DMS53 (cell line): Measurements from ENCODE around the gene AFF2.

ENCODE experiments used
- DNase-seq: peaks from one replicate; lab custom pipeline; 2025; lab: John Stamatoyannopoulos, UW

The AFF2 gene

DNA sequence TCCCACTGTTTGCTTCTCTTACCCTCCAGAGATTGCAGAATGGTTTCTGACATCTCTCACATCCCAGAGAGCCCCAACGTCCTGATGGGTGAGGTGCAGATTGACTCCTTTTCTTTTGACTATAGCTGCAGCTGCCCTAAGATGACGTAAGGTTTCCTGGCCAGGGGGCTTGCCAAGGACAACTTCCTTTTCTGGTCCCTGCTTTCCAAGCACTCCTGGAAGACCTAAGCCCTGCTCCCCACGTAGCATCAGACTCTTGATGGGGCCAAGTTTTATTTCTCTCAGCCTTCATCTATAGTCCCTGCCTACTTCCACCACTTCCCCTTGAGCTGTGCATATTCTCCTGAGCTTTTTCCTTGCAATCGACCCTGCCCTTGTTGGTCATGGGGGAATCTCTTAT lies 507.0 kb downstream of the AFF2 start:
- DNase-seq, result no peak

DNA sequence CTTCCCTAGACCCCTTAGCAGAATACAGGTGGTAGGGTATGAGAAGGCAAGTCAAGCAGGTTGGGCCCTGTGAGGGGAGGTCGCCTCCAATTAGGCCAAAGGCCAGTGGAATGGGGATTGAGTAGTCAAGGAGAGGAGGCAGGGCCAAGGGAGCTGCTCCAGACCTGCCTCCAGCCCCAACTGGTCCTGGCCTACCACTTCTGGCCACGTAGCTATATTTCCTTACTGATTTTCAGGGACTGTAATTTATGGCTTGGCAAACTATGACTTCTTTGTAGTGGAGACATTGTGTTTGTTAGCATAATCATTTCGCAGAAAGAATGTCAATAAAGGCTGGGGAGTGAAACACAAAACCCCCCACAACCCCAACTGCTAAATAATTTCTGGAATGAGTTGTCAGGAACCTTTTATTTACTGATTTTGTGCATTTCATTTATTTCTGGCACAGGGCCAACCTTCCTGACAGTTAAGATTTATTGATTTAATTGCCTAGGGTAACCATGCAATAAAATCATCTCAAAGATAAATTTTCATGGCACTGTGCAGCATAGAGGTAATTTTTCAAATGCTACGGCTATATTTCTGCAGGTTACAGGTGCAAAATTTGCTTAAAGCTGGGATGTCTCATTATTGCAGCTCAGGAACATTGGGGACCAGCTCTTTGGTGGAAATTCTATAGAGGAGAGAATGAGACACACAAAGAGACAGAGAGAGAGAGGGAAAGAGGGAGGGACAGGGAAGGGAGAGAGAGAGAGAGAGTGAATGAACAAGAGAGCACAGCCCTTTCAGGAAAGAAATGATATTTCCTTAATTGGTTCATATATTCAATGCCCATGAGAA lies 509.8 kb downstream of the AFF2 start:
- DNase-seq, result peak; percentile 35

DNA sequence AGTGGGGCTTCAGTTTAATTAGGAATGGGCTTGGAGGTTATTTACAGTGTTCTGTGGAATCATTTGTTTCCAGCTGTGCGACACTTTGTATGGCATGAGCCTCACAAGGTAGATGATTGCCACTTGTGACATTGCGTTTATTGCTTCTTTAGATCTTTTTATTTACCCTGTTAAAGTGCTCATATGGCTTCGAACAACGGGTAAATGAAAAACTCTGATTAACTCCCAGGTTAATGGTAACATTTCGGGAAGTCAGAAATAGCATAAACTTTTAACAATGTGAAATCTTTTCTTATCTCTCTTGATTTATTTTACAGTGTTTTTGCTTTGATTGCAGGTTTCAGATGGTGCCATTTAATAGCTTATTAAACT lies 510.4 kb downstream of the AFF2 start:
- DNase-seq, result peak; percentile 8

DNA sequence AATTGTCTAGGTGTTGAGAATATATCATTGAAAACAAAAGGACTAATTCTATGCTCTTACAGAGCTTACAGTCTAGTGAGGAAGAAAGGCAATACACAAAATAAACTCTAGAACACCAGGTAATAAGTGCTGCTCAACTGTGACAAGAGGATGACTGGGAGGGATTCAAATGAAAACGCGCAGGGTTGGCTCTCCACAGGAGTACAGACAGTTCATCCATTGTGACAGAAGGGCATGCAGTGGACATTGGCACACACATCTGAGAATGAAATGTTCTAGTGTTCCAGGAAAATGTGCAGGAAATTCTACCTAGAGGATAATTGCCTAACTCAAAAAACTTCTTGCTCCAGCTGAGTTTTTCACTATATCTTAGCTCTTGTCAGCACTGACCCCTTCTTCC lies 512.7 kb downstream of the AFF2 start:
- DNase-seq, result no peak

DNA sequence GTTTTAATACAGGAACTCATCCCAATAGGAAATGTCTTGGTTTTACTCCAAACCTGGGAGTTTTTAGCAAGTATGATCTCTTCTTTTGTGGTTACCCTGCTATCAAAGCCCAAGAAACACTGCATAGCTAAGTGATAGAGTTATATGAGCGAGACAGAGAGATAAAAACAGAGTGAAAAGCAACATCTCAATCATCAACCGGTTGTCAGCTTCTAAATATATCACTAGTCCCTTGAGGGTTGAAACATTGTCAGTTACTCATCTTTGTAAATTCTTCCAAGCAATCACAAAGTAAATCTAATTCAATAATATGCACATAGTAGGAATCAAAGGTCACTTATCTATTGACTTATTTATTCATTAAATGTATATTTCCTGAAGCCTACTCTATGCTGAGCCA lies 520.7 kb downstream of the AFF2 start:
- DNase-seq, result no peak

DNA sequence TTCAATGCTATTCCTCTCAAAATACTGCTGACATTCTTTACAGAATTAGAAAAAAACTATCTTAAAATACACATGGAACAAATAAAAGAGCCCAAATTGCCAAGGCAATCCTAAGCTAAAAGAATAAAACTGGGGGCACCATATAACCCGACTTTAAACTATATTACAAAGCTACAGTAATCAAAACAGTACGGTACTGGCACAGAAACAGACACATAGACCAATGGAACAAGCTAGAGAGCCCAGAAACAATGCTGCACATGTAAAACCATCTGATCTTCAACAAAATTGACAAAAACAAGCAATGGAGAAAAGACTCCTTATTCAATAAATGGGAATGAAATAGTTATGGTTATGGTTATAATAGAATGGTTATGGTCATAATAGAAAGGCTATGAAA lies 522.1 kb downstream of the AFF2 start:
- no peak for DNase-seq

DNA sequence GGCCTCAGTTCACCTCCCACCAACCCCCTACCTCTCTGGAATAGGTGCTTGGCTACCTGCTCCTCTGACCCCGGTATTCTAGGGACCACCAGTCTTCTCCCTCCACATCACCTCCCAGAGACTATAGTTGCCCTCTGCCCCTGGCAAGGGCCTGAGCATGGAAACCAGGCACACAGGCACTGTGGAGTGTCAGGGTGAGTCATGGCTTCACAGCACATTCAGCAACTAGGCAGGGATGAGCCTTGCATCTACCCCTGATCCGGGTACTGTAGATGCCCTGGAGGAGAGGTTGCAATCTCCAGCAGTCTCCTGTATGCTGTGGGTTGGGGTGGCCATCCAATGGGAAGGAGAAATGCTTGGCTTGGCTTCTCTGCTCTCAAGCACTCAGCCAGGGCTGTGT lies 532.0 kb downstream of the AFF2 start:
- no peak for DNase-seq

DNA sequence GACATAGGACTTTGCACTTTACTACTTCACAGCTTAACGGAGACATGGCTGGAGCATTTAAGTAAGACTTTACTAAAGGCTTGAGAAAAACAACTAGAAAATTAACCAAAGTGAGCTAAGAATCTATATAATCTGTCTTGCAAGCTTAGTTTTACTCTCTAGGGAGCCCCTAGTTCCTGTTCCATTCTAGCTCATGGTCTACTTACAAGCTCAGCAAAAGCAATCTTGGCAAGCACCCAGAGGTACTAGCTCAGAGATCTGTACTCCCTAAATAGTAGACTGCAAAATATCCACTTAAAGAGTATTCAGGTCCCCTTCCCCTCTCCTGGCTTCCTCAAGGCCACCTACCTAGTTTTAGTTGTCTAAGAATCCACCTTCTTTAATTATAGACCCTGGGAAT lies 535.7 kb downstream of the AFF2 start:
- DNase-seq, result no peak

DNA sequence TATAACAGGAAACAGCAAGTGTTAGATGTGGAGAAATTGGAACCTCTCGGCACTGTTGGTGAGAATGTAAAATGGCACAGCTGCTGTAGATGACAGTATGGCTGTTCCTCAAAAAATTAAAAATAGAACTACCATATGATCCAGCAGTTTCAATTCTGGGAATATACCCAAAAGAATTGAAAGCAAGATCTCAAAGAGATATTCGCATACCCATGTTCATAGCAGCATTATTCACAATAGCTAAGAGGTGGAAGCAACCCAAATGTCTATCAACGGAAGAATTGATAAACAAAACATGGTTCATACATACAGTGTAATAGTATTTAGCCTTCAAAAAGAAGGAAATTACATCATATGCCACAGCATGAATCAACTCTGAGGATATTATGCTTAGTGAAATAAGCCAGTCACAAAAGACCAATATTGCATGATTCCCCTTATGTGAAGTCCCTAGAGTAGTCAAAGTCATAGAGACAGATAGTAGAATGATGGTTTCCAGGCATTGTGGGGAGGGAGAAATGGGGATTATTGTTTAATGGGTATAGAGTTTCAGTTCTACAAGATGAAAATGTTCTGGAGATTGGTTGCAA lies 537.0 kb downstream of the AFF2 start:
- no peak for DNase-seq

DNA sequence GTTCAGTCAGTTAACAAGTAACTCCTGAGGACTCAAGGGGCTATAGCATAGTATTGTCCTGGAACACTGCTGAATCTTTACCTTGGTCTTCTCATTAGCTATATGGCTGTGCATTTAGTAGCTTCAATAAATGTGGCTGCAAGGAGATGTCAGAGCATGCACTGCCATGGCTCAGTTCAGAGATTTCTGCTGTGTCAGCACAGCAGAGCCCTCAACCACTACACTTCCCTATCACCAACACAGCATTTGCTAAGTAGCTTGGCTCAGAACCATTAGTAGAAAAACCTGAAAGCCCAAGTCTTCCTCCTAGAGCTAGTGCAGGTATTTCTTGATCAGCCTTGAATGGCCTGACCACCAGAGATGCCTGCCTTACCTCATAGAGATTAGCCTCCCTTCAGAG lies 538.6 kb downstream of the AFF2 start:
- DNase-seq, result no peak

DNA sequence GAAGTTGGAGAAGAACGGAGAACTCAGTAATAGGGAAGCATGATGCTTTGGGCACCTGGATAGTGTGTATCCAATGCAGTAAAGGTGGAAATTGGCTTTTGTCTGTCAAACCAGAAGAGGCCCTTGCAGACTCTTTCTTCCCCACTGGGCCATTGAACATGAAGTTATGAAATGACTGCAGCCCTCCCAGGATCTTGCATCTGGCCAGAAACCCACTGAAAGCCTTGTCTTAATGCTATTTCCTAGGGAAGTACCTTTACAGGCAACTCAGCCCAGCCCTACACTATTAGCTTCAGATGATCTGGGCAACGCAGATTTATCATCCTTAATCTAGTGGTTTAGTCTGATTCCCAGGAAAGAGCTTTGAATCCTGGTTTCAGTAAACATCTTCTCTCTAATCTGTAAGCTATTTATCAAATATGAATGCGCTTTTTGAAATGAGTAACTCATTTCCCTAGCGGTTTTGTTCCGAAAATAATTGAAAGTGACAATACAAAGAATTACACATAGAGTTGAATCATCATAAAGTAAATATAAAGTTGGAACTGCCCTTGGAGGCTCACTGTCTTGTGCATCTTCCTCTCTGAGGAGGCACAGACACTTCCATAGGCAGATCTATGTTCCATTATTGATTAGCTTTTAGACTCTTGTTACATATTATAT lies 540.6 kb downstream of the AFF2 start:
- DNase-seq, result no peak

DNA sequence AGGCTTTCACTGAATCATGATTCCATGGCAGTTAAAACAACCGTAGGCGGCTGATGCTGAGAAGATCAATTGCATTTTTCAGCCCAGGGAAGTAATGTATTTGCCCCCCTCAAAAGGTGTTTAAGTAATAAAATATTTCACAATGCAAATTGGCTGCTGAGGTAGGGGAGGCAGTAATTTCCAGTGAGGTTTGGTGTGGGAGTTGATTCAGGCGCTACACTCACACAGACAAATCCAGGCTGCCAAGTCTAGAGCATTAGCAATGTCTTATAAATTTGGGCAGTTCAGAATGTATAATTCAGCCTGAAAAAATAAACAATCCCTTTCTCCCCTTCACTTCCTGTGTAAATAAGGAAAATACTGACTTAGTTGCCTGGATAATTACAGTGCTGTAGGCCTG lies 543.0 kb downstream of the AFF2 start:
- no peak for DNase-seq

DNA sequence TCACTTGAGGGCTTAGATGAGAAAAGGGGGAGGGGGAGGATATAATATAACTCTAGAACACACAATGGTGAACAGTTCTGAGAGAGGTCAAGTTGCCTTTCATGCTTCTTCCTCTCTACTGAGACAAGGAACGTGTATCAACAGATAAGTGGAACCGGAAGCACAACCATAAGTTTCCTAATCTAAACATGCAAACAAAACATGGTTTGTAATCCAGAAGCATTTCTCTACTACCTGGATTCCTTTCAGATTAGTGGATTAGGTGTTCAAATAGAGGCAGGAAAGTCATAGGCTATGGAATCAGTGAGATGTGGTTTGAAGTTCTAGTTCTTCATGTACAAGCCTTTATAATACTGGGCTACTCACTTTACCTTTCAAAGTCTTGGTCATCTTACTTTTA lies 544.1 kb downstream of the AFF2 start:
- no peak for DNase-seq

DNA sequence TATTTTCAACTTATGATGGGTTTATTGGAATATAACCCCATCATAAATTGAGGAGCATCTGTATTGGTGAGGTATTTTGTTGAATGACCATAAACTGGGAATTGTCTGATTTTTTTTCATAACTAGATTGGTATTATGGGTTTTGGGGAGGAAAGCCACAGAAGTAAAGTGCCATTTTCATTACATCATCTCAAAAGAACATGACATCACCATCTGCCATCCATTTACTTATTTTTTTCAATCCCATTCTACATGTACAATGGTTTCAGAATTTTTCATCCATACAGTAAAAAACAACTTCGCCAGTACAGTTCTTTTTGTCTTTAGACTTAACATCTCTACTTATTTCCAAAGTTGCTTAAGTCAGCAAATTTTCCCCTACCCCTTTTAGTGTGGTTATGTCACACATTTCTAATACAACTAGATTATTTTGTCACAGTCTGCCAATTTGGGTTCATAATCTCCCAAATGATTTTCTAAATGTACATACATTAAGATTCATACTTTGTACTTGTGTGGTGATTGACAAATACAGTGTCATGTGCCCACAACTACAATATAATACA lies 545.3 kb downstream of the AFF2 start:
- no peak for DNase-seq
